ENCODE measurements around the gene MGAT3. TPM values are rescaled to one million over a fixed set of nuclear protein-coding genes. Genes with fewer than 3 reads are reported as not detected.

MGAT3 gene
- total RNA-seq: 0.47 TPM in 1 of 2 replicates, not detected in the other

DNA sequence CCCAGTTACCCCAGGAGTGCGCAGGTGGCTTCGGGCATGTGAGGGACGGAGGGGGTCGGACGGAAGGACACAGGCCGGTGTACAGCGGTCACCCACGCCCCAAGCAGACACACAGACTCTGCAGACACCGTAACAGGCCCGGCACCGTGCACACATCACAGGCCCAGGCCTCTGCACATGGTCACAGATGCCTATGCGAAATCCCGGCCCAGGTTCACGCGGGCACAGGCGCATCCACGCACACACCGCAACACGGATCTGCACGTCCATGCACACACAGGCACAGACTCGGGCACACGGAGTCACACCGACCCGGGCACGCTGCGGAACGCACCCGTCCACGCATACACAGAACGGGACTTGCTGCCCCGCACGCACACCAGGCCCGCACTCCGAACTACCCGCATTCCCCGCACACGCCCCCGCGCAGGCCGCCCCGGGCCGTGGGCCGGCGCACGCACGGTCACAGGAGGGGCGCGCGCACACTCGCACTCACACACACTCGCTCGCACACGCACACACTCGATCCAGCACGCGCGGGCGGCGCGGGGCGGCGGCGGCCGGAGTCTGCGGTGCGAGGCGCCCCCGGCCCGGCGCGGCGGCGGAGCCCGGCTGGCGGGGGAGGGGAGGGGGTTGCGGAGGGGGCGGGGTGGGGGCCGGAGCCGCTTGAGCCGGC lies at the start of gene MGAT3:
Gene MGAT3 (plus strand): TSS at position 491 of the 676 bp plus-strand sequence. CDS start 30,336 bp downstream, outside the sequence.

GRCh38 chr22:39502109-39502788 lies 45.4 kb downstream of the MGAT3 start, which contains the start of gene MIEF1:
TSS of gene MIEF1 (plus strand) at chr22:39502290. CDS start at chr22:39511295, 9,005 bp downstream.

DNA sequence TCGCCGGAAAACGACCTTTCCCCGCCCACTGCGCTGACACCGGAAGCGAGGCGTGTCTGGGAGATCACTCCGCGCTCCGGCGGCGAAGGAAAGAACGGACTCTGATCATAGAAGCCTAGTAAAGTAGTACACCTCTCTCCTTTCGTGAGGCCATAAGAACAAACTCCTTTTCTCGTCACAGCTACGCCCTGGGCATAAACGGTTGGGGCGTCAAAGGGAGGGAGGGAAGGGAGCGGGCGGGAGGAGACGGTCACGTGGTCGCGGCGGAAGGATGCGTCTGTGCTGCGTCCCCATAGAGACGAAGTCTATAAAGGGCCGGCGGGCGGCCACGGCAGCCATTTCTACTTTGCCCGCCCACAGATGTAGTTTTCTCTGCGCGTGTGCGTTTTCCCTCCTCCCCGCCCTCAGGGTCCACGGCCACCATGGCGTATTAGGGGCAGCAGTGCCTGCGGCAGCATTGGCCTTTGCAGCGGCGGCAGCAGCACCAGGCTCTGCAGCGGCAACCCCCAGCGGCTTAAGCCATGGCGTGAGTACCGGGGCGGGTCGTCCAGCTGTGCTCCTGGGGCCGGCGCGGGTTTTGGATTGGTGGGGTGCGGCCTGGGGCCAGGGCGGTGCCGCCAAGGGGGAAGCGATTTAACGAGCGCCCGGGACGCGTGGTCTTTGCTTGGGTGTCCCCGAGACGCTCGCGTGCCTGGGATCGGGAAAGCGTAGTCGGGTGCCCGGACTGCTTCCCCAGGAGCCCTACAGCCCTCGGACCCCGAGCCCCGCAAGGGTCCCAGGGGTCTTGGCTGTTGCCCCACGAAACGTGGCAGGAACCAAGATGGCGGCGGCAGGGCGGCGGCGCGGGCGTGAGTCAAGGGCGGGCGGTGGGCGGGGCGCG lies 63.7 kb downstream of the MGAT3 start, which contains the start of gene ATF4:
Gene ATF4 (plus strand): TSS at position 337 of the 880 bp plus-strand sequence. CDS start 884 bp downstream, outside the sequence.

DNA sequence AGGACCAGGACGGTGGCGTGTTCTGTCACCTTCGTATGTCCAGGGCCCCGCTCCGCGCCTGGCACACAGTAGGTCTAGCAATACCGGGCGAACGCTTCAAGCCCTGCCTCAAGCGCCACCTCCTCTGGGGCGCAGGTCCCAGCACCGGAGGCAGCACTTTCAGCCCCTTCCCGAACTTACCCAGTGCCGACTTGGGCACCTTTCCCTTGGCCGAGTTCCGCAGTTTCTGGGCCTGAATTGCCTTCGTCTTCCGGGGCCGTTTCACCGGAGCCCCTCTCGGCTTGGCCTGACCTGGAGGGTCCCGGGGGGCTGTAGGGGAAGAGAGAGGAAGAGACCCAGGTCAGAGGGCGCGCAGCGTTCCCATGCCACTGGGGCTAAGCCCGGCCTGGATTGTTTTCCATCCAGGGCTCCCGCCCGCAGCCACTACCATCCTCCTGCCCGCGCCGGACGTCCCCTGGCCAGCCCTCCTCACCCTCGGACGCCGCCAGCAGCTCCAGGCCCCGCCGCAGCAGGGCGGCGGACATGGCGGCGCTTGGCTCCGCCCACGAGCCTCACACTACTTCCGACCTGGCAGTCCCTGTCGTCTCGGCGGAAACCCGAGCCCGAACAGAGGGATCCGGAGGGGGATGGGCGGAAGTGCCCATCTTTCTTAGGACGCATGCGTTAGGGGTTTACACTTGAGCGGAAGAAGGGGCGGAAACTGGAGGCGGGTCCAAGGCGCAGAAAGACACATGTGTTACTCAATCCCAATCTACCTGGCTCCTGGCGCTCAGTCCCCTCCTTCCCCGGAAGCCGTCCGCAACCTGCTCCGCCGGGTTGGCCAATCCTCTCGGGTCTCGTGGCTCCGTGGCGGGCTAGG lies 75.6 kb downstream of the MGAT3 start, which contains the start of gene RPS19BP1:
Gene RPS19BP1 (minus strand): TSS at position 534 of the 859 bp plus-strand sequence. CDS start 10 bp downstream, at position 524.

Other genes starting within 250 kb of the MGAT3 start
- 45.0 and 95.6 TPM in 2 replicates for gene PDGFB, start 212.0 kb upstream of the MGAT3 start, total RNA-seq
- 3,782 and 4,648 TPM in 2 replicates for gene RPL3, start 137.4 kb upstream of the MGAT3 start, total RNA-seq
- 0.72 and 2.4 TPM in 2 replicates for gene SYNGR1, start 107.0 kb upstream of the MGAT3 start, total RNA-seq
- gene TAB1, start 57.2 kb upstream of the MGAT3 start, total RNA-seq: 10.7 and 14.3 TPM in 2 replicates
- gene MIEF1, start 45.3 kb downstream of the MGAT3 start, total RNA-seq: 18.2 and 18.5 TPM in 2 replicates
- gene ATF4, start 63.5 kb downstream of the MGAT3 start, total RNA-seq: 156 and 190 TPM in 2 replicates
- 46.4 and 51.0 TPM in 2 replicates for gene RPS19BP1, start 75.7 kb downstream of the MGAT3 start, total RNA-seq
- not detected in 2 replicates for gene CACNA1I, start 113.7 kb downstream of the MGAT3 start, total RNA-seq

Data from endothelial cell of coronary artery (primary cell).